AG04449 (cell line): ENCODE results near the gene ASCL2.

Experiments used
- CTCF ChIA-PET: fragments of 350-600 bp; formaldehyde crosslinking; extraction: SDS; loops from one replicate; lab custom pipeline; 2021; ENCODE audit warnings: antibody characterized with exemption; lab: Yijun Ruan, JAX
- POLR2A ChIA-PET: fragments of 400-600, 350-600 bp; formaldehyde crosslinking; extraction: SDS; loops from one replicate; lab custom pipeline; 2020; ENCODE audit warnings: antibody characterized with exemption, inconsistent platforms; lab: Yijun Ruan, JAX
- DNase-seq: peaks from one replicate; pipeline ENCODE4 v3.0.0-alpha.2; 2010; ENCODE audit warnings: low read depth, low spot score
- H3K4me3 ChIP-seq: 2 replicates; pipeline ENCODE4 v1.5.1; 2011; ENCODE audit warnings: low read depth, mild to moderate bottlenecking, control low read depth, low read length
- TF ChIP-seq, protein P1 (sequence below): IDR thresholded peaks from one replicate; pipeline ENCODE4 v1.5.1; 2011; ENCODE audit warnings: mild to moderate bottlenecking, moderate library complexity, low read length, control low read depth, inconsistent platforms; ENCODE audit not compliant: insufficient read depth; ENCODE audit errors: missing control alignments

Gene ASCL2

DNA sequence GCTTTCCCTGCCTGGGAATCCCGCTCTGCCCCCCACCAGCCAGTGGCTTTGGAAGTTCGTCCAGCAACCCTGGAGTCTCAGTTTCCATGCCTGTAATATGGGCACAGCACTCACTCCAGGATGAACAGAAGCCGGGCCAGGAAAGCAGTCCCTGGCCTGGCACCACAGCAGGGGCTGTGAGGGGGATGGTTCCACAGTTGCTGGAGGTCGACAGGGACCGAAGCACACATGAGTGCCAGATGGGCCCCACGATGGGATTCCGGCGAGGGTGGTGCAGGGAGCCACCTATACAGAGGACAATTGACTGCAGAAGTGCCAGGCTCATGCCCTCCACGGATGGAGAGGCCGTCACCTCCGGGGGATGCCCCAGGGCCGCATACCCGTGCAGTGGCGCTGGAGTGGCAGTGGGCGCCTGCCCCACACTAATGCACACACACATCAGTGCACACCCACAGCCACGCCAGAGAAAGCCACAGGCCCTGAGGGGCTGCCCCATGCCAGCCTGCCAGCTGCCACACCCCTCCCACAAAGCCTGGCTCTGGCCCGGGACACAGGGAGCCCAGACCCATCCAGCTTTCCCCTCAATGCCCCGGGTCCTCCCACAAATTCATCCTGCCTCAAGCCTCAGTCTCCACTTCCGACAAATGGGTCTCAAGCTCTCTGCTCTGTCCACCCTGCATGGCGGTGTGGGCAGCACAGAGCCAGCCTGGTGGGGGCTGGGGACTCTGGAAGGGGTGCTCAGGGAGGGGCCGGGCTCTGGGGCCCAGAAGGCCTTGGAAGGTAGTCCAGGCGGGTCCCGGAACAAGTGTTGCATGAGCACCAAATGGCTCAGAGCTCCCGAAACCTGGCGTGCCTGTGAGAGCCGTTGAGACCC, 9.7 kb downstream of the ASCL2 start:
- POLR2A ChIA-PET = no interaction called here
- no peak for DNase-seq
- CTCF ChIA-PET = no interaction called here
- H3K4me3 ChIP-seq = no peak overlapping the region
- TF ChIP-seq, protein P1, sequence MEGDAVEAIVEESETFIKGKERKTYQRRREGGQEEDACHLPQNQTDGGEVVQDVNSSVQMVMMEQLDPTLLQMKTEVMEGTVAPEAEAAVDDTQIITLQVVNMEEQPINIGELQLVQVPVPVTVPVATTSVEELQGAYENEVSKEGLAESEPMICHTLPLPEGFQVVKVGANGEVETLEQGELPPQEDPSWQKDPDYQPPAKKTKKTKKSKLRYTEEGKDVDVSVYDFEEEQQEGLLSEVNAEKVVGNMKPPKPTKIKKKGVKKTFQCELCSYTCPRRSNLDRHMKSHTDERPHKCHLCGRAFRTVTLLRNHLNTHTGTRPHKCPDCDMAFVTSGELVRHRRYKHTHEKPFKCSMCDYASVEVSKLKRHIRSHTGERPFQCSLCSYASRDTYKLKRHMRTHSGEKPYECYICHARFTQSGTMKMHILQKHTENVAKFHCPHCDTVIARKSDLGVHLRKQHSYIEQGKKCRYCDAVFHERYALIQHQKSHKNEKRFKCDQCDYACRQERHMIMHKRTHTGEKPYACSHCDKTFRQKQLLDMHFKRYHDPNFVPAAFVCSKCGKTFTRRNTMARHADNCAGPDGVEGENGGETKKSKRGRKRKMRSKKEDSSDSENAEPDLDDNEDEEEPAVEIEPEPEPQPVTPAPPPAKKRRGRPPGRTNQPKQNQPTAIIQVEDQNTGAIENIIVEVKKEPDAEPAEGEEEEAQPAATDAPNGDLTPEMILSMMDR = no peak

DNA sequence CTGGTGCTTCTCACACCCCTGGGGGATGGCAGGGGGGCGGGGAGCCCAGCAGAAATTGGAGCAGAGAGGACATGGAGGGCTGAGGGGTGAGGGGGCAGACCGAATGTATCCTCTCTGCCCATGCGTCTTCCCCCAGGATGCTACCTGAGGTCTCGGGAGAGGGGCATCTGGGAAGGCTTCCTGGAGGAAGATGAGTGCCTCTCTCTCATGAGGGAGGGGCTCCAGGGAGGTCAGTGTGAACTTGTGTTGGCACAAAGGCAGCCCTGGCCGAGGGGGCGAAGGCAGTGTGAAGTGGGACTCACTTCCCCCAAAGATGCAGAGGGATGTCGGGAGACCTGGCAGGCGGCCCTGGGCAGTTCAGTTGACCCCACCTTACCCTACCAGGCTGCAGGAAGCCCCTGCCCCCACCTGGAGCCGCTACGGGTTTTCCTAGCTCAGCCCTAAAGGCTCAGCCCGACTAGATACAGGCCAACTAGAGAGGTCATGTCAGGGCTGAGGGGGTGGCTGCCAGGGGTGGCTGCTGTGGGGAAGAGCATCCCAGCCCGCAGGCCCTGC, 10.4 kb downstream of the ASCL2 start:
- DNase-seq = no peak
- H3K4me3 ChIP-seq = no peak overlapping the region
- ChIA-PET POLR2A (no interaction called here), CTCF (no interaction called here)
- TF ChIP-seq, protein P1 = no peak

DNA sequence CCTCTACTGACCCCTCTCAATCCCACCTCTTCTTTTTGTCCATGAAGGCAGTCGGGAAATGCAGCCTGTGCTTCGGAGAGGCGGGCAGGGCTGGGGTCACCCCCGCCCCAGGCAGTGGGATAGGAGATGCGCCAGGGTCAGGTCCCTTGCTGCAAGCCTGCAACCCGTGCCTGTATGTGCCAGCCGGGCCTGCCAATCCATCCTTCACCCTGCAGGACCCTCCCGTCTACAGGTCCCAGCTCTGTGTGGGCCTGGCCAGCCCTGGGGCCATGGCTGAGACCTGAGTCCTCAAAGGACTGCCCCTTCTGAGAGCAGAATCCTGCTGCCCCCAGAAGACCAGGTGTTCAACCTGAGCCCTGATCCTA, 10.9 kb downstream of the ASCL2 start:
- TF ChIP-seq, protein P1 = no peak
- DNase-seq = no peak
- H3K4me3 ChIP-seq = no peak overlapping the region
- CTCF ChIA-PET = no interaction called here
- POLR2A ChIA-PET = no interaction called here

DNA sequence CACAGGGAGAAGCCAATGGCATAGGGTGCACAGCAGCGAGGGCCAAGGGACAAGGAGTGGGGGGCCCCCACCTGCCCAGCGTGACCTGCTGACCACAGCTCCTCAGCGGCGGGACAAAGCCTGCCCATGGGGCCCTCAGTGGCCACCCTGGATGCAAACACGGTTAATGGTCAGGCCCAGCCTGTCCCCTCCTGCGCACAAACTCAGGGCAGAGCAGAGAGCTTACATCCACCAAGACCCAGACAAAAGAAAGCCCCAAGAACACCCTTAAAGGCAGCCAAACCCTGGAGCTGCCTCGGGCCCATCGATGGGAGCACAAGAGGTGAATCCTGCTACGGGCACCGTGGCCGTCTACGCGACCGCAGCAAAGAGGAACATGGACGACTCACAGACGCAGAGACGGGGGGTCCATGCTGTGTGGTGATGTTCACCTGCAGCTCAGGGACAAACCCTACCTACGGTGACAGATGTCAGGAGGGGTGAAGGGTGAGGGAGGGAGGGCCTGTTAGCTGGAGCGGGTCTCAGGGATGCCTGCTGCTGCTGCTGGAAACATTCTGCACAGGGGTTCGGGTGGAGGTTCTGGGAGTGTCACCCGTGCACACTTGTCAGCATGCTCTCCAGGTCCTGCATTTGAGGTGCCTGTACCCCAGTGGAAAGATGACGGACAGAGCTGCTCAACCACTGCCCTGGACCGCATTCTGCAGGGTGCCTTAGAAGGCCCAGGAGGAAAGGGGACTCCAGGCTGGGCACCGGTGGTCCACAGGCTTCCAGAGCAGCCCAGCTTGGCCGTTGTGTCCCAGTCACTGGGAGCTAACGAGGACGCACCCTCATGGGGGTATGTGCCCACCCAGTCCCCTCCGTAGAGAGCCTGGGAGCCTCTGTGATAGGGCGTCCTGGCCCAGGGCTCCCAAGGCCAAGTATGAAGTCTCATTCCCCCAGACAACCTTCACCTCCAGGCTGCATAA, 11.6 kb downstream of the ASCL2 start:
- H3K4me3 ChIP-seq = no peak overlapping the region
- POLR2A ChIA-PET = no interaction called here
- DNase-seq = no peak
- TF ChIP-seq, protein P1 = no peak
- CTCF ChIA-PET = no interaction called here

DNA sequence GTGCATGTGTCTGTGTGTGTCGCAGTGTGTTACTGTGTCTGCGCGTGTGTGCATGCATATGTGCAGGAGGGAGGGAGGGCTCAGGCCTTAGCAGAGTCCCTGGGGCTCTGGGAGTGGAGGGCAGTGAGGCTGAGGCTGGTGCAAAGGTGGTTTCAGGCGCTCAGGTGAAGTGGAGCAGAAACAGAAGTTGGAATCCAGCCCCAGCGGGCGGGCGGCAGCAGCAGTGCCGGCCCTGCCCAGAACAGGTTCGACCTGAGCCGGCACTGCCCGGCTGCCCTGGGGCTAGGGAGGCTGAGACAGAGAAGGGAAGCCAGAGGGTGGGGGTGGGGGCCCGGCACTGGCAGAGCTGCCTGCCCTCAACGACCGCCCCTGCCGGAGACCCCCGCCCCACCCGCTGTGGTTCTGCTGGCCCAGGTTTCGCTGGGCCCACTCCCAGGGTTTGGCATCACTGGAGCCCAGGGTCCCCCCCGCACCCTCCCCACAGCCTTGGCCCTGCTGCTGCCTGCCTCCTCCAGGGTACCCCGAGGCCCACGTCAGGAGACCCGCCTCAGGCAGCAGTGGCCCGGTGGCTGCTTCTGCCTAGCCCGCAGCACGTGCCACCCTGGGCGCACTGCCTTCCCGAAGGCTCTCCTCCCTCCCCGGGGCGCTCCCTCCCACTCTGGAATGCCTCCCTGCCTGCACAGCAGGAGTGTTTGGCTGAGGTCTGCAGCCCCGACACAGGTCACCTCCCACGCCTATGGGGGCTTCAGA, 13.3 kb downstream of the ASCL2 start:
- CTCF ChIA-PET = no interaction called here
- no peak for DNase-seq
- TF ChIP-seq, protein P1 = no peak
- no peak overlapping the region for H3K4me3 ChIP-seq
- POLR2A ChIA-PET = no interaction called here
